Psoas muscle (tissue), 8 donors: Measurements from ENCODE around the gene VEPH1. TPM values are rescaled to one million over a fixed set of nuclear protein-coding genes. Genes with fewer than 3 reads are reported as not detected.

Experiments used
- ATAC-seq, 4 donors: fragments of 200-7000 bp; cut with Tn5 transposase; one replicate each; pipeline ENCODE4 v1.9.1; 2020; ENCODE audit warnings: moderate library complexity in 3 of 4, mild to moderate bottlenecking in 2 of 4
- DNase-seq, 2 donors: peaks; one replicate each; pipeline ENCODE4 v3.0.0-alpha.2; 2020
- H3K27ac ChIP-seq: fragments of 200-600 bp; one replicate; pipeline ENCODE4 v1.8.0; 2022
- H3K27me3 ChIP-seq, 3 donors: fragments of 200-600 bp in 1 of 3; one replicate each; pipeline versions ENCODE4 v1.6.1 to v1.8.0; 2013 to 2022; ENCODE audit warnings: low read length in 2 of 3, mild to moderate bottlenecking in 2 of 3, moderate library complexity in 1 of 3; ENCODE audit not compliant: insufficient read depth in 3 of 3
- H3K36me3 ChIP-seq, 2 donors: fragments of 200-600 bp in 1 of 2; one replicate each; pipeline versions ENCODE4 v1.6.1 to v1.8.0; 2013 to 2022; ENCODE audit warnings: low read depth in 1 of 2, mild to moderate bottlenecking in 1 of 2, moderate library complexity in 1 of 2; ENCODE audit not compliant: insufficient read depth in 1 of 2
- H3K4me1 ChIP-seq: fragments of 200-600 bp; one replicate; pipeline ENCODE4 v1.8.0; 2022
- H3K4me3 ChIP-seq: fragments of 200-600 bp; one replicate; pipeline ENCODE4 v1.8.0; 2022; ENCODE audit warnings: mild to moderate bottlenecking
- H3K9me3 ChIP-seq: fragments of 200-600 bp; one replicate; pipeline ENCODE4 v1.8.0; 2022
- CTCF ChIP-seq: fragments of 200-600 bp; IDR thresholded peaks from one replicate; pipeline ENCODE4 v1.8.0; 2022; ENCODE audit warnings: antibody characterized with exemption
- WGBS, 3 donors: extraction: QIAGEN DNeasy Blood & Tissue Kit; methylation state at CpG; one replicate each; pipeline versions ENCODE4 v1.1.6 to v1.1.7; 2013; 5-methylcytosine and 5-hydroxymethylcytosine counted together
- intact Hi-C, 2 donors: fragments of 100-400 bp; cut with DNase I; formaldehyde crosslinking; loops; one replicate each; pipeline versions ENCODE4 v1.11.0 to v1.14.2; 2022
- polyA plus RNA-seq, 3 donors: library from polyadenylated mRNA; stranded (reverse); fragments of 200-250 nt; gene quantifications; one replicate each; pipeline ENCODE4 v1.2.3, GENCODE V29; 2013
- total RNA-seq, 4 donors: library from RNA; stranded (reverse); fragmentation: NEBNext Ultra II Directional in 2 of 4; extraction: Animal tissue kit (Norgen Biotek cat#: 25700) in 2 of 4; gene quantifications; one replicate each; pipeline versions ENCODE4 v1.2.1 to v1.2.4, GENCODE V29; 2021 to 2023
- donor health status: healthy with polysubstance abuse.
- donor health status: DM: no; HTN: no; CAD: no; lungs with moderate emphysema.
- donor health status: Bipolar disorder and iron deficiency.
- donor health status: healthy.
- donor health status: DM: yes; HTN: yes; CAD: no.
- donor health status: DM: no; HTN: no; CAD: no.
- donor health status: DM: no; HTN: no; CAD: no.
- donor health status: DM: yes; HTN: yes; CAD: no.

Gene VEPH1
- total and polyA plus RNA-seq, 7 donors = 0.14 to 0.34 (median 0.25) TPM; not detected in 2

GRCh38 chr3:157447026-157447694 lies 56.1 kb downstream of the VEPH1 start:
- Histone ChIP-seq H3K36me3 (no peaks in the 10 kb centered on the region), H3K27ac (no peak overlapping the region), H3K4me3 (no peak overlapping the region), H3K27me3 (no peaks in the 10 kb centered on the region), H3K9me3 (no peaks in the 10 kb centered on the region), H3K4me1 (no peaks in the 10 kb centered on the region)
- WGBS, 3 donors = 58 to 64% (median 60%) methylated on average over 3 of the region's 3 CpGs
- DNase-seq (no peak), ATAC-seq (no peak)
- intact Hi-C loops = no loop called here
- TF ChIP-seq CTCF = peak; percentile 31

DNA sequence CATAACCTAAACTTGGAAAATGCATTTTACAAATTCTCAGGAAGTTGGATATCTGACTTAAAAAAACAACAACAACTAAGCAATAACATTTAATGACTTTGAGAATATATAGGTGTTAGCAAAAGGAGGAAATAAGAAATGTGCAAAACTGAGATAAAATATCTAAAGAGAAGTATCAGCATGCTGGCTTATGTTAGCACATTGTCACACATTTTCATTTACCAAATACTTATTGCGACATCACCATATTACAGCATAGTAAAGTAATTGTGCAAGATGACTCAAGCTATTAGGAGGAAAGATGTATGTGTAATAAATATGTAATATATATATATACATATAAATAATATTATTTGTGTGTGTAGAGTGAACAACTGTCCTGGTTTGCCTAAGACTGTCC lies 57.4 kb downstream of the VEPH1 start:
- WGBS, 3 donors = 93 to 97% (median 96%) methylated on average over 1 of the region's 1 CpG
- no peaks in the 10 kb centered on the region for H3K4me1 ChIP-seq
- TF ChIP-seq CTCF = no peak
- no peaks in the 10 kb centered on the region for H3K9me3 ChIP-seq
- intact Hi-C loops = no loop called here
- no peak overlapping the region for H3K27ac ChIP-seq
- H3K36me3 ChIP-seq = no peaks in the 10 kb centered on the region
- H3K4me3 ChIP-seq = no peak overlapping the region
- H3K27me3 ChIP-seq = no peaks in the 10 kb centered on the region
- ATAC-seq = no peak
- DNase-seq = no peak

GRCh38 chr3:157444797-157445184 lies 58.4 kb downstream of the VEPH1 start:
- intact Hi-C loops = no loop called here
- no peak for ATAC-seq
- Histone ChIP-seq H3K27me3 (no peaks in the 10 kb centered on the region), H3K27ac (no peak overlapping the region), H3K36me3 (no peaks in the 10 kb centered on the region), H3K4me1 (no peaks in the 10 kb centered on the region), H3K9me3 (no peaks in the 10 kb centered on the region), H3K4me3 (no peak overlapping the region)
- WGBS, 3 donors = 64 to 87% (median 79%) methylated on average over 1 of the region's 1 CpG
- DNase-seq = no peak
- no peak for TF ChIP-seq CTCF

GRCh38 chr3:157443905-157444796 lies 59.1 kb downstream of the VEPH1 start:
- H3K27ac ChIP-seq = no peak overlapping the region
- H3K27me3 ChIP-seq = no peaks in the 10 kb centered on the region
- DNase-seq = no peak
- H3K9me3 ChIP-seq = no peaks in the 10 kb centered on the region
- intact Hi-C loops = no loop called here
- no peak for TF ChIP-seq CTCF
- no peak overlapping the region for H3K4me3 ChIP-seq
- 49 to 61% (median 50%) methylated on average over 3 of the region's 3 CpGs for WGBS, 3 donors
- no peaks in the 10 kb centered on the region for H3K4me1 ChIP-seq
- no peak for ATAC-seq
- no peaks in the 10 kb centered on the region for H3K36me3 ChIP-seq
